IMR-90 (cell line): ENCODE results near the gene NDUFA3. TPM values are rescaled to one million over a fixed set of nuclear protein-coding genes. Genes with fewer than 3 reads are reported as not detected.

Source experiments
- ATAC-seq: fragments of 200-7000 bp; cut with Tn5 transposase; 2 replicates; pipeline ENCODE4 v1.9.1; 2020; ENCODE audit warnings: low read depth, mild to moderate bottlenecking, moderate library complexity
- BruUV-seq: library from RNA; stranded (reverse); fragments of 400-500 nt; replicated peaks from 2 replicates; lab custom pipeline; 2021; lab: Mats Ljungman, UMichigan
- CTCF ChIA-PET: fragments of 300-600 bp; formaldehyde crosslinking; extraction: SDS; loops from one replicate; lab custom pipeline; 2021; ENCODE audit warnings: antibody characterized with exemption; lab: Yijun Ruan, JAX
- POLR2A ChIA-PET: fragments of 300-600 bp; sonication (Branson Sonifier 250); formaldehyde crosslinking; loops from one replicate; lab custom pipeline; 2022; ENCODE audit warnings: antibody characterized with exemption; ENCODE audit not compliant: unreplicated experiment; lab: Charles Lee
- DNase-seq: peaks from one replicate; pipeline ENCODE4 v3.0.0; 2013
- H2AFZ ChIP-seq: replicated peaks from 2 replicates; pipeline ENCODE3; 2013; ENCODE audit warnings: low read length, mild to moderate bottlenecking; ENCODE audit not compliant: poor library complexity
- H2AK5ac ChIP-seq: 2 replicates; pipeline ENCODE4 v1.6.1; 2013; ENCODE audit warnings: low read depth, low read length, inconsistent platforms
- H2AK9ac ChIP-seq: replicated peaks from 2 replicates; pipeline ENCODE3; 2013; ENCODE audit warnings: mild to moderate bottlenecking, low read depth, low read length, moderate library complexity; ENCODE audit not compliant: poor library complexity
- H2BK120ac ChIP-seq: 2 replicates; pipeline ENCODE4 v1.6.1; 2013; ENCODE audit warnings: low read depth, low read length, inconsistent platforms
- H2BK15ac ChIP-seq: 3 replicates; pipeline ENCODE4 v1.6.1; 2013; ENCODE audit warnings: low read depth, low read length, inconsistent platforms
- H2BK20ac ChIP-seq: 2 replicates; pipeline ENCODE4 v1.6.1; 2013; ENCODE audit warnings: low read depth, mild to moderate bottlenecking, inconsistent platforms, low read length, moderate library complexity
- H2BK5ac ChIP-seq: 2 replicates; pipeline ENCODE4 v1.6.1; 2013; ENCODE audit warnings: mild to moderate bottlenecking, low read depth, low read length, inconsistent platforms; ENCODE audit not compliant: poor library complexity, severe bottlenecking
- H3K14ac ChIP-seq: replicated peaks from 2 replicates; pipeline ENCODE4 v1.6.1; 2013; ENCODE audit warnings: low read depth, low read length, inconsistent platforms
- H3K18ac ChIP-seq: 2 replicates; pipeline ENCODE4 v1.6.1; 2013; ENCODE audit warnings: low read depth, low read length, control low read depth
- H3K23ac ChIP-seq: 2 replicates; pipeline ENCODE4 v1.6.1; 2013; ENCODE audit warnings: low read depth, low read length, inconsistent platforms
- H3K27ac ChIP-seq: 2 replicates; pipeline ENCODE4 v1.5.1; 2013; ENCODE audit warnings: mild to moderate bottlenecking, control low read depth, low read length; ENCODE audit not compliant: insufficient read depth
- H3K27me3 ChIP-seq: 2 replicates; pipeline ENCODE4 v1.6.1; 2013; ENCODE audit warnings: low read length; ENCODE audit not compliant: control insufficient read depth, insufficient read depth
- H3K36me3 ChIP-seq: 2 replicates; pipeline ENCODE4 v1.6.1; 2013; ENCODE audit warnings: low read length, mixed read lengths; ENCODE audit not compliant: control insufficient read depth, insufficient read depth
- H3K4ac ChIP-seq: 2 replicates; pipeline ENCODE4 v1.6.1; 2013; ENCODE audit warnings: low read depth, low read length, inconsistent platforms
- H3K4me1 ChIP-seq: 2 replicates; pipeline ENCODE4 v1.6.1; 2013; ENCODE audit warnings: low read length, mixed read lengths; ENCODE audit not compliant: control insufficient read depth, insufficient read depth
- H3K4me2 ChIP-seq: 2 replicates; pipeline ENCODE4 v1.6.1; 2013; ENCODE audit warnings: low read depth, mild to moderate bottlenecking, control low read depth, low read length, moderate library complexity
- H3K4me3 ChIP-seq: 2 replicates; pipeline ENCODE4 v1.5.1; 2013; ENCODE audit warnings: low read depth, mild to moderate bottlenecking, control low read depth, low read length, moderate library complexity; ENCODE audit not compliant: insufficient read depth
- H3K56ac ChIP-seq: 2 replicates; pipeline ENCODE4 v1.6.1; 2013; ENCODE audit warnings: low read length, inconsistent platforms; ENCODE audit not compliant: insufficient read depth; ENCODE audit errors: extremely low read depth
- H3K79me1 ChIP-seq, 2 experiments: 2 replicates each; pipeline ENCODE4 v1.6.1; 2013; ENCODE audit warnings: low read length in 2 of 2, inconsistent platforms in 1 of 2, low read depth in 1 of 2
- H3K9ac ChIP-seq: 2 replicates; pipeline ENCODE4 v1.6.1; 2013; ENCODE audit warnings: low read depth, low read length, control low read depth
- H3K9me1 ChIP-seq: 2 replicates; pipeline ENCODE4 v1.6.1; 2013; ENCODE audit warnings: low read length, inconsistent platforms; ENCODE audit not compliant: insufficient read depth
- H3K9me3 ChIP-seq: 2 replicates; pipeline ENCODE4 v1.6.1; 2013; ENCODE audit warnings: low read length; ENCODE audit not compliant: control insufficient read depth, insufficient read depth
- H4K20me1 ChIP-seq: 2 replicates; pipeline ENCODE4 v1.6.1; 2013; ENCODE audit warnings: low read length, inconsistent platforms; ENCODE audit not compliant: insufficient read depth
- H4K5ac ChIP-seq: 2 replicates; pipeline ENCODE4 v1.6.1; 2013; ENCODE audit warnings: mild to moderate bottlenecking, low read depth, low read length, control low read depth
- H4K8ac ChIP-seq, 2 experiments: 2 replicates each; pipeline ENCODE4 v1.6.1; 2013; ENCODE audit warnings: low read depth in 2 of 2, low read length in 2 of 2, control low read depth in 1 of 2, inconsistent platforms in 1 of 2
- H4K91ac ChIP-seq: 2 replicates; pipeline ENCODE4 v1.6.1; 2013; ENCODE audit warnings: low read depth, low read length, inconsistent platforms; ENCODE audit not compliant: insufficient read depth
- CHD1 ChIP-seq: IDR thresholded peaks from 2 replicates; pipeline ENCODE4 v1.6.1; 2012; ENCODE audit warnings: low read depth, low read length, improper control_type of control experiment
- MAFK ChIP-seq: IDR thresholded peaks from 2 replicates; pipeline ENCODE4 v1.6.1; 2012; ENCODE audit warnings: low read depth, low read length, improper control_type of control experiment
- MAZ ChIP-seq: IDR thresholded peaks from 2 replicates; pipeline ENCODE4 v1.6.1; 2012; ENCODE audit warnings: low read depth, mild to moderate bottlenecking, low read length, improper control_type of control experiment, moderate library complexity, borderline replicate concordance
- MXI1 ChIP-seq: IDR thresholded peaks from 2 replicates; pipeline ENCODE4 v1.6.1; 2012; ENCODE audit warnings: low read depth, mild to moderate bottlenecking, low read length, moderate library complexity, borderline replicate concordance
- POLR2A ChIP-seq: IDR thresholded peaks from 2 replicates; pipeline ENCODE4 v1.6.1; 2012; ENCODE audit warnings: mild to moderate bottlenecking, low read depth, low read length
- RAD21 ChIP-seq: IDR thresholded peaks from 2 replicates; pipeline ENCODE4 v1.6.1; 2012; ENCODE audit warnings: low read length, improper control_type of control experiment
- RCOR1 ChIP-seq: IDR thresholded peaks from 2 replicates; pipeline ENCODE4 v1.6.1; 2012; ENCODE audit warnings: mild to moderate bottlenecking, low read length, improper control_type of control experiment; ENCODE audit not compliant: insufficient replicate concordance
- RFX5 ChIP-seq: IDR thresholded peaks from 2 replicates; pipeline ENCODE4 v1.8.0; 2012; ENCODE audit warnings: low read depth, mild to moderate bottlenecking, low read length, moderate library complexity
- SMC3 ChIP-seq: fragments of 150-350 bp; IDR thresholded peaks from 2 replicates; pipeline ENCODE4 v1.6.1; 2016; ENCODE audit warnings: low read depth, mild to moderate bottlenecking, antibody characterized with exemption, low read length, moderate library complexity
- WGBS, 2 experiments: methylation state at CpG; one replicate each; pipeline versions ENCODE4 v1.1.5 to v1.1.7; 2013; ENCODE audit warnings: missing lambda C conversion rate in 2 of 2; ENCODE audit not compliant: insufficient read length in 1 of 2; ENCODE audit errors: extremely low coverage in 2 of 2; 5-methylcytosine and 5-hydroxymethylcytosine counted together
- dilution Hi-C: fragments of 300-500 bp; cut with HindIII; formaldehyde crosslinking; loops from one replicate; pipeline ENCODE4 v1.14.3; 2018; ENCODE audit warnings: low sequenced_read_pairs; ENCODE audit not compliant: unreplicated experiment
- in situ Hi-C: fragments of 300-500 bp; cut with MboI; formaldehyde crosslinking; loops from 3 replicates; pipeline ENCODE4 v1.14.3; 2019; ENCODE audit warnings: low sequenced_read_pairs, inconsistent platforms, mixed read lengths
- intact Hi-C: fragments of 100-400 bp; cut with micrococcal nuclease; formaldehyde crosslinking; loops from 2 replicates; pipeline ENCODE4 v1.10.0; 2022
- polyA plus RNA-seq, 3 experiments: library from polyadenylated mRNA; depleted of rRNA; stranded (reverse); fragments of >200 nt; gene quantifications; 2 replicates each; pipeline ENCODE4 v1.2.3, GENCODE V29; 2012; ENCODE audit warnings: low replicate concordance in 1 of 3
- total RNA-seq: library from RNA; depleted of rRNA; stranded (reverse); fragments of >200 nt; gene quantifications from 2 replicates; pipeline ENCODE4 v1.2.3, GENCODE V29; 2012
- TF ChIP-seq, protein P1 (sequence below): fragments of 150-350 bp; IDR thresholded peaks from 2 replicates; pipeline ENCODE4 v1.6.1; 2016; ENCODE audit warnings: low read depth, mild to moderate bottlenecking, low read length, moderate library complexity, borderline replicate concordance

Gene NDUFA3
- total and polyA plus RNA-seq, 2 of the 4 experiments (the other 2 are of a cell fraction) = 7.9 to 85.0 TPM

- ChIA-PET POLR2A (no interaction called here), CTCF (no interaction called here)
- dilution Hi-C loops (no loop called here), intact Hi-C loops (no loop called here), in situ Hi-C loops (loop anchor here (25.0 kb wide), 1 partner anchor 1534 kb away; the partner anchor contains the start of gene U2AF2)
- ATAC-seq = no peak
- Histone ChIP-seq H3K9me1 (no peaks in the 10 kb centered on the region), H2BK5ac (no peak overlapping the region), H3K4ac (no peak overlapping the region), H3K23ac (no peak overlapping the region), H4K20me1 (no peaks in the 10 kb centered on the region), H3K79me1 (no peaks in the 10 kb centered on the region), H3K4me1 (no peaks in the 10 kb centered on the region), H3K9me3 (no peaks in the 10 kb centered on the region), H2BK15ac (no peak overlapping the region), H3K27ac (no peak overlapping the region), H2AFZ (no peak overlapping the region), H4K91ac (no peak overlapping the region), H3K14ac (no peak overlapping the region), H3K36me3 (peaks cover 62% of the 10 kb centered on the region), H3K9ac (no peak overlapping the region), H3K18ac (no peak overlapping the region), H4K8ac (no peak overlapping the region), H2BK20ac (no peak overlapping the region), H4K5ac (no peak overlapping the region), H3K4me3 (no peak overlapping the region), H2AK5ac (no peak overlapping the region), H2AK9ac (no peak overlapping the region), H3K4me2 (no peak overlapping the region), H2BK120ac (no peak overlapping the region), H3K27me3 (no peaks in the 10 kb centered on the region), H3K56ac (no peak overlapping the region)
- DNase-seq = no peak
- no TSS peak for BruUV-seq
- TF ChIP-seq RAD21 = no peak
- no peak for TF ChIP-seq SMC3
- TF ChIP-seq MAFK = no peak
- TF ChIP-seq, protein P1, sequence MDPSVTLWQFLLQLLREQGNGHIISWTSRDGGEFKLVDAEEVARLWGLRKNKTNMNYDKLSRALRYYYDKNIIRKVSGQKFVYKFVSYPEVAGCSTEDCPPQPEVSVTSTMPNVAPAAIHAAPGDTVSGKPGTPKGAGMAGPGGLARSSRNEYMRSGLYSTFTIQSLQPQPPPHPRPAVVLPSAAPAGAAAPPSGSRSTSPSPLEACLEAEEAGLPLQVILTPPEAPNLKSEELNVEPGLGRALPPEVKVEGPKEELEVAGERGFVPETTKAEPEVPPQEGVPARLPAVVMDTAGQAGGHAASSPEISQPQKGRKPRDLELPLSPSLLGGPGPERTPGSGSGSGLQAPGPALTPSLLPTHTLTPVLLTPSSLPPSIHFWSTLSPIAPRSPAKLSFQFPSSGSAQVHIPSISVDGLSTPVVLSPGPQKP = no peak
- no peak for TF ChIP-seq CHD1
- TF ChIP-seq MAZ = no peak
- no peak for TF ChIP-seq RCOR1
- no peak for TF ChIP-seq MXI1
- no peak for TF ChIP-seq RFX5
- TF ChIP-seq POLR2A = no peak
- 95% methylated on average over 11 of the region's 20 CpGs; no CpG with 5 or more reads in 1 of the 2 experiments for WGBS, 2 experiments
Observed at GRCh38 chr19:54128441-54128725, 25.7 kb downstream of the NDUFA3 start.
